Lower lobe of right lung (tissue), 2 donors: ENCODE measurements around the gene GTF2H1. TPM values are rescaled to one million over a fixed set of nuclear protein-coding genes. Genes with fewer than 3 reads are reported as not detected.
A peak's percentile ranks its signal among the peaks of the same experiment; 100 is the strongest.

Experiments
- ATAC-seq, 2 donors: fragments of 200-7000 bp; cut with Tn5 transposase; one replicate each; pipeline ENCODE4 v1.9.1; 2020 to 2022; ENCODE audit warnings: mild to moderate bottlenecking in 2 of 2, moderate library complexity in 2 of 2
- DNase-seq: peaks from one replicate; pipeline ENCODE4 v3.0.0-alpha.2; 2020
- H3K27ac ChIP-seq: fragments of 200-600 bp; one replicate; pipeline ENCODE4 v1.8.0; 2022
- H3K27me3 ChIP-seq: fragments of 200-600 bp; one replicate; pipeline ENCODE4 v1.8.0; 2022; ENCODE audit warnings: low read depth
- H3K36me3 ChIP-seq: fragments of 200-600 bp; one replicate; pipeline ENCODE4 v1.8.0; 2022; ENCODE audit warnings: mild to moderate bottlenecking
- H3K4me1 ChIP-seq: fragments of 200-600 bp; one replicate; pipeline ENCODE4 v1.8.0; 2022
- H3K4me3 ChIP-seq: fragments of 200-600 bp; one replicate; pipeline ENCODE4 v1.8.0; 2022; ENCODE audit warnings: mild to moderate bottlenecking
- H3K9me3 ChIP-seq: fragments of 200-600 bp; one replicate; pipeline ENCODE4 v1.8.0; 2022
- intact Hi-C: fragments of 100-400 bp; cut with DNase I; formaldehyde crosslinking; loops from one replicate; pipeline ENCODE4 v1.11.0; 2022
- total RNA-seq: library from RNA; stranded (reverse); fragmentation: NEBNext Ultra II Directional; extraction: Animal tissue kit (Norgen Biotek cat#: 25700); gene quantifications from one replicate; pipeline ENCODE4 v1.2.1, GENCODE V29; 2021
- TF ChIP-seq, protein P1 (sequence below): fragments of 200-600 bp; IDR thresholded peaks from one replicate; pipeline ENCODE4 v1.8.0; 2022; ENCODE audit warnings: antibody characterized with exemption, mild to moderate bottlenecking
- donor health status: DM: no; HTN: yes; CAD: no; lungs with severe emphysema.

GTF2H1 gene
- total RNA-seq, 1 donor from 2014 or later = 38.3 TPM

DNA sequence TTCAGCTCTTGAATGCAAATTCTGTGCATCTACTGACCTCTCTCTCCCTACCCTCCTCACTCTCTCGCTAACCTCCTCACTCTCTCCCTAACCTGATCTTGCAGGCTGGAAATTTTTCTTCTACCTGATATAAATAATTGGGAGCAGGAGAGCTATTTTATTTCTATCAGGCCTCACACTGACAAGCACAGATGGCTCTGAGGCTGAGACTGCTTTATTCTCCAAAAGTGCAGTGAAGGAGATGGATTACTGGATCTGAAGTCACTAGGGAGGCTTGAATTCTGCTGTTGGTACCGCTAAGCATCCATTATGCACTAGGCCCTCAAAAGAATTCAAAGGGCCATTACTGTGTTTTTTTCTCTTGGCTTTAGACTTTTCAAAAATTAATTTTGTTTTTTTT lies 52.6 kb downstream of the GTF2H1 start:
- Histone ChIP-seq H3K27ac (no peak overlapping the region), H3K4me3 (no peak overlapping the region), H3K27me3 (no peaks in the 10 kb centered on the region), H3K4me1 (no peaks in the 10 kb centered on the region), H3K36me3 (no peaks in the 10 kb centered on the region), H3K9me3 (no peaks in the 10 kb centered on the region)
- DNase-seq (no peak), ATAC-seq (no peak)
- TF ChIP-seq, protein P1, sequence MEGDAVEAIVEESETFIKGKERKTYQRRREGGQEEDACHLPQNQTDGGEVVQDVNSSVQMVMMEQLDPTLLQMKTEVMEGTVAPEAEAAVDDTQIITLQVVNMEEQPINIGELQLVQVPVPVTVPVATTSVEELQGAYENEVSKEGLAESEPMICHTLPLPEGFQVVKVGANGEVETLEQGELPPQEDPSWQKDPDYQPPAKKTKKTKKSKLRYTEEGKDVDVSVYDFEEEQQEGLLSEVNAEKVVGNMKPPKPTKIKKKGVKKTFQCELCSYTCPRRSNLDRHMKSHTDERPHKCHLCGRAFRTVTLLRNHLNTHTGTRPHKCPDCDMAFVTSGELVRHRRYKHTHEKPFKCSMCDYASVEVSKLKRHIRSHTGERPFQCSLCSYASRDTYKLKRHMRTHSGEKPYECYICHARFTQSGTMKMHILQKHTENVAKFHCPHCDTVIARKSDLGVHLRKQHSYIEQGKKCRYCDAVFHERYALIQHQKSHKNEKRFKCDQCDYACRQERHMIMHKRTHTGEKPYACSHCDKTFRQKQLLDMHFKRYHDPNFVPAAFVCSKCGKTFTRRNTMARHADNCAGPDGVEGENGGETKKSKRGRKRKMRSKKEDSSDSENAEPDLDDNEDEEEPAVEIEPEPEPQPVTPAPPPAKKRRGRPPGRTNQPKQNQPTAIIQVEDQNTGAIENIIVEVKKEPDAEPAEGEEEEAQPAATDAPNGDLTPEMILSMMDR = no peak
- intact Hi-C loops = no loop called here

DNA sequence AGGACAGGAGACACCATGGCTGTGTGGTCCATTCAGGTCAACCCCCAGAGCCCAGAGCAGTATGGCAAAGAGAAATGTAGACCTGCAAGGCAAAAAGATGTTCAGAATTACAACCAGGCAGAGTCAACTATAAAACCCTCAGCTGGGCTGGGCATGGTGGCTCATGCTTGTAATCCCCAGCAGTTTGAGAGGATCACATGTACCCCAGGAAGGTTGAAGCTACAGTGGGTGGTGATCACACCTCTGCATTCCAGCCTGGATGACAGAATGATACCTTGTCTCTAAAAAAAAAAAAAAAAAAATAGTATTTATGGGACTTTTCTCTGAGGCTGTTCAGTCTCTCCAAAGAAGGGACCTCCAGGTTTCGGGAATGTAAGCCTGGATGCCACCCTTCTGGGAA lies 53.6 kb downstream of the GTF2H1 start:
- ATAC-seq = no peak
- TF ChIP-seq, protein P1 = no peak
- intact Hi-C loops = no loop called here

DNA sequence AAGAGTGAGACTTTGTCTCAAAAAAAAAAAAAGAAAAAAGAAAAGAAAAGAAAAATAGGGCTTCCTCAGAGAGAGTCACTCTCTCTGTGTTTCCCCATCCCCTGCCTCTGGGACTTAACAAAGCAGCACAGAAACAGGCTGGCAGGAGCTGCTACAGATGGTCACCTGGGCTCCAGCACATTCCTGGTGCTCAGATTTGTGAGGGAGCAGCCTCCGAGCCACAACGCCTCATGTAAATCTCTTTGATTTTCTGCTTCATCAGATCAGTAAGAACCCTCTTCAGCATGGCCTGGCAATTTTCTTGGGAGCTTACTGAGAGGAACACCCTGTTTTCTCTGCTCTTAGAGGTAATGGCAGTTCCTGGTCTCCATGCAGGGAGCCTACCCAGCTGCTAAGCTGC lies 56.8 kb downstream of the GTF2H1 start:
- Histone ChIP-seq H3K4me1 (peaks cover 17% of the 10 kb centered on the region), H3K27ac (no peak overlapping the region), H3K9me3 (no peaks in the 10 kb centered on the region), H3K27me3 (no peaks in the 10 kb centered on the region), H3K4me3 (no peak overlapping the region), H3K36me3 (no peaks in the 10 kb centered on the region)
- DNase-seq (no peak), ATAC-seq (no peak)
- intact Hi-C loops = no loop called here
- TF ChIP-seq, protein P1 = no peak

More for the DNA sequence above, 53.6 kb downstream of the GTF2H1 start:
- H3K27ac ChIP-seq = no peak overlapping the region
- no peaks in the 10 kb centered on the region for H3K9me3 ChIP-seq
- no peaks in the 10 kb centered on the region for H3K4me1 ChIP-seq
- no peaks in the 10 kb centered on the region for H3K36me3 ChIP-seq
- H3K27me3 ChIP-seq = no peaks in the 10 kb centered on the region
- no peak for DNase-seq
- no peak overlapping the region for H3K4me3 ChIP-seq

DNA sequence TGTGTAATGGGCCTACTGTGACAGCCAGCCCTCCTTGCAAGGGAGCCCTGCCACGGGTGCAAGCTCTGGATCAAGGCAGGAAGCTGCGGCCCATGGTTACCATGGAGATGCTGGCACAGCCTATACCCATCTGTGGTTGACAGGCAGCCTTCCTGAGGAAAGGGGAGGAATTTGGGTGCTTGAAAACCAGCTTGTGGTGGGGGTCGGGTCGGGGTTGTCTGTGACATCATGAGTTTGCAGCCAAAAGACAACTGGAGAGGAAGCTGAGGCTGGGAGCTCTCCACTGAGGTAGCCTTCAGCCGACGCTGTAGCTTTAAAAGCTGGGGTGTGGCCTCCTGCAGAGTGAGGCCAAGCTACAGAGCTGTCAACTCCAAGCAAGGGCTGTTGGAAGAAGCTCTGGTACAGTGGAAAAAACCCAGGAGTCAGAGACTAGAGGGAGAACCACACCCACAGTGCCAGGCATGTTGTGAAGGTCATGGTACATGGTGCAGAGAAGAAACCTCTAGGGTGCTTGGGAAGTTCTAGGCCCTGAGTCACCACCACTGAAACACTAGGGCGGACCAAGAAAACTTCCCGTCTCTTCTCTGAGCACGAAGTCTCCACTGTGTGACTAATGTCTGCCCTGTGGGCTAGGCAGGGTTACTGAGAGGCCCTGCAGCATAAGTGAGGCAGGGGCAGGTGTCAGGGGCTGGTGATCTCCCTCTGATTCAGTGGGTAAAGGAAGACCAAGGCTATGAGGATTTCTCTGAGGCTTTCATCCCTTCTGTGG lies 61.2 kb downstream of the GTF2H1 start:
- TF ChIP-seq, protein P1 = no peak
- DNase-seq (peak; percentile 56), ATAC-seq (peak; percentile 92 to 93)
- Histone ChIP-seq H3K4me1 (peaks cover 27% of the 10 kb centered on the region), H3K27me3 (no peaks in the 10 kb centered on the region), H3K27ac (peak overlapping the region; percentile 89), H3K9me3 (no peaks in the 10 kb centered on the region), H3K4me3 (no peak overlapping the region), H3K36me3 (no peaks in the 10 kb centered on the region)
- intact Hi-C loops = no loop called here

DNA sequence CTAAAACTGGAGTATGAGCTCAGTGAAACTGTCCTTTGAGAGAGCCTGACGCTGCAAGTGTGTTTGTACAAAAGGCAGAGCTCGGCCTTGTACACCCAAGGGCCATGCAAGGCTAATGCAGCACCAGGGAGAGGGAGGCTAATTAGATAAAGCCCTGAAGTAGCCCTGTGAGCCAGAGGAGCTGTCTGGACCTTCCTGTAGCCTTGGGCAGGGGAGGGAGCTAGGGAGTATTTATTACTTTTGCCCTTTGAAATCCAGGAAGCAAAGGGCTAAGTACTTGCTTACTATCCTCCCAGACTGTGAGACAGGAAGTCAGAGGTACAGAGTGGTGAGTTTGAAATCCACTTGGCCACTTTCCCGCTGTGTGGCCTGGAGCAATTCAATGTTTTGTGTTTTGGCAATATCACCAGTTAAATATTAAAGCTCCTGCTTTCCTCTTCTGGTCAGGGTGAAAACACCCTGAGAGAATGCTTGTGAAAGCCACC lies 61.8 kb downstream of the GTF2H1 start:
- TF ChIP-seq, protein P1 = peak; percentile 12
- Histone ChIP-seq H3K9me3 (no peaks in the 10 kb centered on the region), H3K27me3 (no peaks in the 10 kb centered on the region), H3K36me3 (no peaks in the 10 kb centered on the region), H3K27ac (peak overlapping the region; percentile 89), H3K4me1 (peaks cover 27% of the 10 kb centered on the region), H3K4me3 (no peak overlapping the region)
- DNase-seq (no peak), ATAC-seq (peak; percentile 86 to 88)
- intact Hi-C loops = no loop called here
